HG02571 (cell line): ENCODE data around the gene GRM4.

Experiments used
- ATAC-seq: cut with Tn5 transposase; IDR thresholded peaks from one replicate; pipeline ENCODE4 v1.9.1; 2021; ENCODE audit warnings: mild to moderate bottlenecking, moderate library complexity; ENCODE audit not compliant: unreplicated experiment

The GRM4 gene

DNA sequence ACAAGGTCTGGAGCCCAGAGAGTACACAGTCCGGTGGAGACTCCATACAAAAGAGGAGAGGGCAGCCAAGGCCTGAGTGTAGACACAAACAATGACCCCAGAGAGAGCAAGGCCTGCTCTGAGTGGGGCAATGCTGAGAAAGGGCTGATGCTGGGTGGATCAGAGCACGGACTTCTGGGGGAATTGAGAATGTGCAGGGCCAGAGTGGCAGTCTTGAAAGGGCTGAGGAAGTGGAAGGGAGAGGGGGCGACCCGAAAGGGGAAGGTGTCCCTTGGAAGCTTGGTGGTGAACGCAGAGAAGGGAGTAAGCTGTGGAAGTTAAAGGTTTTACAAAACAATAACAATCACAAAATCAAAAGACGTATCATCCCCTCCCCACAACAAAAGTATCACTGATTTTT, 12.0 kb upstream of the GRM4 start:
- ATAC-seq: no peak

DNA sequence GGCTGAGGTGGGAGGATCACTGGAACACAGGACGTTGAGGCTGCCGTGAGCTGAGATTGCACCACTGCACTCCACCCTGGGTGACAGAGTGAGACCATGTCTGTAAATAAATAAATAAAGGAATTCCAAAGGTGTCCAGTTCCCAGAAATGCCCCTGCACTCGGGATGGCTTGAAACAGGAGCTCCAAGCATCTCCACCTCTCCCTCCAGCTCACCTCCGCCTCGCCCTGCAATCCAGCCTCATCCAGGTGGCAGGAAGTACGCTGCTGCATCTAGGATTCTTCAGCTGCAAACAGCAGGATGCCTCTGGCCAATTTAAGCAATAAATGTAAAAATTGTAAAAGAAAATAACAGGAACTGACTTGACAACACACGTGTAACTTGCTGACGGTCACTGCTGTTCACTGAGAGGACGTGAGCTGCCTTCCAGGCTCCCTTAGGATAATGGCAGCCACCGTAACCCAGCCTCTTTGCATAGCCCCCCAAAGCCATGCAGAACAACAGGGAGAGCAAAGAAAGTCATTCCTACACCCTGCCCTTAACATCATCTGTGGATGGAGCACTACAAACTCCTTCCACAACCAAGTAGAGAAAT, 11.4 kb upstream of the GRM4 start:
- ATAC-seq: no peak

DNA sequence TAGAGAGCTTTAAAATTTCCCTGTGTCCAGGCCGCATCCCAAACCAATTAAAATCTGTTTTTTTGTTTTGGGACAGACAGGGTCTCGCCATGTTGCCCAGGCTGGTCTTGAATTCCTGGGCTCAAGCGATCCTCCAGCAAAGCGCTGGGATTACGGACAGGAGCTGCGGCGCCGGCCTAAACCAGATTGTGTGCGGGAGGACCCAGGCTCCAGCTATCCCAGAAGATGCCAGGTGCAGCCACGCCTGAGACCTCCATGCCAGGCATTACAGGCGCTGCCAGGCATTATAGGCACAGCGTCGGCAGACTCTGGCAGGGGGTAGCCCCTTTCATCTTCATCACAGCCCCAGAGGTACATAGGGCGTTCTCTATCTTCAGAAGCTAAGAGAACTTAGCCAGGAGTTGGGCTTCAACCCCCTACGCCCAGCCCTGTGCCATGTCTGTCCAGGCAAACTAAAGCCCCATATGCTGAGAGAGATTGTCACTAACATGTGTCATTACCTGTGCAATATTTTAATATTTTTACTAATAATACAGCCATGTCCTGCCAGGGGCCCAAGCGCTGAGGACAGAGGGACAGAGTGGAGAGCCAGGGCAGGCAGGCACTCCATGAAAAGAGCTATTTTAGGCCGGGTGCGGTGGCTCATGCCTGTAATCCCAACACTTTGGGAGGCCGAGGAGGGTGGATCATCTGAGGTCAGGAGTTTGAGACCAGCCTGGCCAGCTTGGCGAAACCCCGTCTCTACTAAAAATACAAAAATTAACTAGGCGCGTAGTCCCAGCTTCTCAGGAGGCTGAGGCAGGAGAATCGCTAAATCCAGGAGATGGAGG, 9.8 kb upstream of the GRM4 start:
- ATAC-seq: no peak

DNA sequence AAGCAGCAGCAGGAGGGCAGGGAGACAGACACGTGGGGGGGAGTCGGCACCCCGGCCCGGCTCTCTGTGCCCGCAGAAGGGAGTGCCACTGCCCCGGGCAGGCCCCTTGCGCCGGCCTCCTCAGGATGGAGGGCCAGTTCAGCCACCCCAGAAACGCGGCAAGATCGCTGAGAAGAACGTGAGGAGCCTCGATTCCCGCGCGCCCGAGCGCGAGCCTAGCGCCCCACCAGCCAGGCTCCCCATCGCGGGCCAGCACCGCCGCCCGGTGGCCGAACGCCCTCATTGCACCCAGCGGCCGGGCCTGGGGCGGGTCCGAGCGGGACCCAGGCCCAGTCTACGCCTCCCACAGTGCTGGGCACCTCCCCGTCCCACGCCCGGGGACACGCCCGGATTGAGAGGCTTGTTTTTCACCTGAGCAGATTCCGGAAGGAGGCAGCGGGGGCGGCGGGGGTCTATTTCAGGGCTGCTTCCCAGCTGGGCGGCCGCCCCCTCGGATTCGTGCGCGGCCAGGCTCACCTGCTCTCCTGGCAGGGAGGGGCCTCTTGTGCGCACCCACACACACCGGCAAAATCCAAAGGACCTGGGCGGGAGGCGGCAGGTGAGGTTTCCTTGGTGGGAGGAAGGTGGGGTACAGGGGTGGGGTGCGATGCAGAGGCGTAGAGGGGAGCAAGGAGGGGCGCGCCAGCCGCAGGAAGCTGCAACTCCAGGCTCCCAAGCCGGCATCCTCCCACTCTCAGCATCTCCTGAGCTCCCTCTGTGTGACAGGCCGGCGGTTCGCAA, 9.0 kb upstream of the GRM4 start:
- no peak for ATAC-seq

DNA sequence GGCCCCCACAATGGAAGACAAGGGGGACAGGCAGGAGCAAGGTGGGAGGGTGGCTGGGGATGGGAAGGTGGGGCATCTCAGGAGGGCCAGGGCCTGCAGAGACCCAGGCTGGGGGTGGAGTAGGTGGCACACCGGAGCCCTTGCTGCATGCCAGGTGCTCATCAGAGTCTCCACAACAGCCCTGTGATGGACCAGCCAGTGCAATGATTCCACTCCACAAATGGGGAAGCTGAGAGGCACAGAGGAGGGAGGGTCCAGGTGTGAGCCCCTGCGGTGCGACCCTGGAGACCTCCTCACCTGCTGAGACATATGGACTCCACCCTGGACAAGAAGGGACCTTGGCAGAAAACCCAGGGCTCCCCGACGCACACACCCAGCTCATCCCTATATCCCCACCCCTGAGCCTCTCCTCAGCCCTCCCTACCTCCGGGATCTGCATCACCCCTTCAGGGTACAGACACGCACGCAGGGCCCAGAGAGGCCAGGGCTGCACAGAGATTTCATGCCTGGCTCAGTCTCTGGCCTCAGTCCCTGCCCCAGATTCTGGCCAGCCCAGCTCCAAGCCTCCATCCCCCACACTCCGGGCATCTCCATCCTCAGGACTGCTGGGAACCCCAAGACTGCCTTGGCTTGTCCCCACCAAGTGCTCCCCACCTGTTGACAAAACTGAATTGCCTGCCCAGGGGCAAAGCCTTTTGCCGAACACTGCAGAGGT, 7.1 kb upstream of the GRM4 start:
- ATAC-seq: no peak

DNA sequence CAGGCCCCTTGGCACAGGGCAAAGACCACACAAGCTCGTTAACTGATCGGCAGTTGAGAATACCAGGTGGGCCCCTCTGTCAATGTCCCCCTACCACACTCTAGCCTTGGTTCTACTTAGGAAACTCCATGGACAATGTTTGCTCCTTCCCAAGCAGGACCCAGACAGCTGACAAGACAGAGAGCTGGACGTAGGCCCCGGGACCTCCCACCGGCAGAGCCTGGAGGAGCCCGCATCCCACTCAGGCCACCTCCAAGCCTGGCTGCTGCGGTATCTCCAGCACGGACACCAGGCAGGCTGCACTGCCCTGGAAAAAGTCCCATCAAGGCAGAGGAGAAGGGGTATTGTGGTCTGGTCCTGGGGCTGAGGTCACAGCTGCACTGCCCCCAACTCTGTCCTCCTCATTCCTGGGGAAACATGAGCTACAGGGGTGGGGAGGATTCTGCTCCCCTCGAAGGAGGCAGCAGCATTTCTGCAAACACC, 6.2 kb upstream of the GRM4 start:
- ATAC-seq: no peak

DNA sequence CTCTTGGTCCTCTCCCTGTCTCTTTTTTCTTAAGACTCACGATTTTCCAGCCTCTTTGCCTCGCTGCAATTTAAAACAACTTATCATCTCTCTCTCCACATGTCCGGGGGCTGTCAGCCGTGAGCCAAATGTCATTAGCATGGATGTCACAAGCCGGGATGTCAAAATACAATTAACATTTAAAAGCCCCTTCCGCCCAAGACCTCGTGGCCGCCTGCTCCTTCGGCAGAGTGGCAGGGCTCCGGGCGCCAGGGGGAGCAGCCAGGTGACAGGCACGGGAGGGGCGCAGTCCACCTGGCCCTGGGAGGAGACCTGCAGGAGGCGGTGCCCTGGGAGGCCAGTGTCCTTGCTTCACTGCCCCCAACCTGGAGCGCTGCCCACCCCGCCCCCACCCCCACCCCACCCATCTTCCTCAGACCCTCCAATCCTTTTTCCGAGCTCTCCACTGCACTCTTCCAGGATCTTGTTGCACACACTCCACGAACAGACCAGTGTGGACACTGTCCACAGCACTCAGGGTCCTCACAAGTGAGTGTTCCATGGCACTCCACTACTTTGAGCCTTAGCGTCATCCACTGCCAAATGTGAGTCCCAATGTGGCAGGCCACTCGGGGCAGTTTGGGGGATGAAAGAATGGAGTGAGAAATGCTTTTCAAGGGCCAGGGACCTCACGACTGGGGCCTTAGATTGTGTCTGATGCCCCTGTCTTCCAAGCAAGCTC, 5.6 kb upstream of the GRM4 start:
- ATAC-seq: no peak

DNA sequence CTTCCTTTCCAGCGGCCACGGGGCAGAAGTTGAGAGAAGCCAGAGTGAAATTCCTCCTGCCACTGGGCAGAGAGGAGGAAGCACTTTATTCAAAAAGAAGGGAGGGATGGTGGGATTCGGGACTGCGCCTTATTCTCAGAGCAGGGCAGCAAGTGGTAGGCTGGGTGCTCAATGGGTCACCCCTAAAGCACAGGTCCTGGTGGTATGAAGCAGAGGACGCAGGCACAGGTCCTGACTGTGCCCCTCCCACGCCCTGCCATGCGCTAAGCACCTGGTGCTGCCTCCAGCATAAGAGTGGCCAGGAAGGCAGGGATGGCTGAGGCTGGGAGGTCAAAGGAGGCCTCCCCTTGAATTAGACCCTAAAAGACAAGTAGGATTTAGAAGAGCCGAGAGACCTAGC, 4.9 kb upstream of the GRM4 start:
- ATAC-seq: no peak

DNA sequence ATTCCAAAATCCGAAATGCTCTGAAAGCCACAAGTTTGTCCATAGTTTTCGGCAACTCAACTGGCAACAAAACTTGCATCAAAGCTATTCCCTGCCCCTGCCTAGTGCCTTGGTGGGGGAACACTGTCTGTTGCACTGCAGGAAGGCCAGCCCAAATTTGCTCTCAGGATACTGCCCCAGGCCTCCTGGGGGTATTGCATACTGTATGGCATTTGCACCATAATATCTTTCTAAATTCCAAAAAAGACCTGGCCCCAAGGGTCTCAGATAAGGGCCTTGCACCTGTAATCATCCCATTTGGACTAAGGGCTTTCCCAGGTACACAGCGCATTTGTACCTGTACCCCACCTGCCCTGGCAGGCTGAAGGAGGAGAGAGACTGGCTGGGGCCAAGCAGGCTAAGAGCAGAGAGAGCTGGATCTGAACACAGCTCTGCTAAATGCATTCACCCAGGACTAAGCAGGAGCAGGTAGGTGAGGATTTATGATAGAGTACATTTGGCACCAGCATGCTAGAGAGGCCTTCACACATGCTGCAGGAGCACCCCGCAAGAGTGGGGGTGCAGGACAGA, 4.0 kb upstream of the GRM4 start:
- no peak for ATAC-seq

DNA sequence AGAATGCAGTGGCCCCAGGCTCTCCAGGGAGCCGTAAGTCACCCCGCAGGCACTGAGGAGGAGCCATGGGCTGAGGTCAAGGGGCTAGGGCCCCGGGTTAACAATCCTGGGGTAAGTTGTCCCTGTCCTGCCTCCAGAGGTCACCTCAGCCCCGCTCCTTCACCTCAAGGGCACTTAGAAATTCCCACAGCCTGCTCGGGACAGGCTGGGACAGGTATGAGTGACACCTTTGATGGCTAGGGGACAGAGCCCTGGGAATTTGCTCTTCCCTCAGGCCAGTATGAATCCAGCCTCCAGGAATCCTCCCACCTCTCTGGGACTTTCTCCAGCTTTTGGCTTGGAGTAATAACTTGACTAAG, 3.5 kb upstream of the GRM4 start:
- no peak for ATAC-seq

DNA sequence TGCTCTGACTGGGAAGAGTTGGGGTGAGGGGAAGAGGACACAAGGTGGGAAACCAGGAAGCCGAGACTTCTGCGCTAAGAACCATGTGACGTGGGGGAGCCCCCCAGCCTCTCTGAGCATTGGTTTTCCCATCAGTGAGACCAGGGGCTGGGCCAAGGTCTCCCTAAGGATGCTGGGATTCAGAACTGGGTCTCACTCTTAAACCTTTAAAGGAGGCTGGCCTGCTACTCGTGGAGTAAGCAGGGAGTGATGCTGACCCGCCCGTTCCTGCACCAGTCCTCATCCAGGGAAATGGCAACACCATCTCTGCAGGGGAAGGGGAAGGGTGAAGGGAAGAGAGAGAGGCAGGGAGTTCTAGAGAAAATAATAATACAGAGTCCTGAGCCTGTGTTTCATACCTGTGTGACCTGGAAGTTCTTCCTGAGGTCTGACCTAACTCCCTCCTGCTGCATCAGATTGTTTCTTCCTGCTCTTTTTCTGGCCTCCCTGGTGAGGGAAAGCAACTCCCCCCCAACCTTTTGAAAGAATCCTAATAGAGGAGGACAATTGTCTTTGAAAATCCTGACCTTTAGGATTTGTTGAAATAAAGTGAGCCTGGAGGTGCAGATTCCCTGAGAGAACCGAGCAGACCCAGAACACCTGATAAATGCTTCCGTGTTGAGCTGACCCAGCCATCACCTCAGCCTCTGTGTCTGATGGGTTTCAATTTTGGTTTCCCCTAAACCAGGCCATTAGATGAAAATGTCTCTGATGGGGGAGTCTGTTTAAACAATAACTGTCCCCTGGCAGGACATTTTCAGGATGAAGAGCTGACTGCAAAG, 3.0 kb upstream of the GRM4 start:
- ATAC-seq: no peak

DNA sequence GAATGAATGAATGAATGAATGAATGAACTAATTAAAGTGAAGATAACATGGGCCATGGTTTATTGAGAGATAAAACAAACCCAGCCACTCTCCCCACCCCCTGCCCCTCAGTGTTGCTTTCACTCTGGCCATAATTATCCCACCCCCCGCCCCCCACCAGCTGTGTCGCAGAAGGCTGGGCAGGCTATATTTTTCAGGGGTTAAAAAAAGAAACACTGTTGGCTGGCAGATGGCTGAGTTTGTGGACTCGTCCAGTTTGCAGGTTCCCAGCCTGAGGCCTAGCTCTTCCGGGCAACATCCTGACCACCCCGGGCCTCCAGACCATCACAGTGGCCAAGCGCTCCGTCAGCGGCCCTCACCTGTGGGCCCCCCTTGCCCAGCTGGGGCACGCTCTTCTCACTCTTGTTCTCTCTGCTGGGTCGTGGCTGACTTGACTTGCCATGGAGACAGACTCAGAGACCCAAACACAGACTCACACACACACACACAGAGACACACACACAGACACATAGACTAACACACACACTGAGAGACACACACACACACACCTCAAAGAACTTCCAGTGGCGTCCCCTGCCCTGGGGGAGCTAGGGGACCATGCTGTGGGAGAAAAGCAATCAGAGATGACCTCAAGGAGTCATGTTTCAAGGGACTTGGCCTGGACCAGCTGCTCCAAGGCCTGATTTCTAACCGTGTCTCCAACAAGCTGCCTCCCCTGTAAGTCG, 2.2 kb upstream of the GRM4 start:
- no peak for ATAC-seq

DNA sequence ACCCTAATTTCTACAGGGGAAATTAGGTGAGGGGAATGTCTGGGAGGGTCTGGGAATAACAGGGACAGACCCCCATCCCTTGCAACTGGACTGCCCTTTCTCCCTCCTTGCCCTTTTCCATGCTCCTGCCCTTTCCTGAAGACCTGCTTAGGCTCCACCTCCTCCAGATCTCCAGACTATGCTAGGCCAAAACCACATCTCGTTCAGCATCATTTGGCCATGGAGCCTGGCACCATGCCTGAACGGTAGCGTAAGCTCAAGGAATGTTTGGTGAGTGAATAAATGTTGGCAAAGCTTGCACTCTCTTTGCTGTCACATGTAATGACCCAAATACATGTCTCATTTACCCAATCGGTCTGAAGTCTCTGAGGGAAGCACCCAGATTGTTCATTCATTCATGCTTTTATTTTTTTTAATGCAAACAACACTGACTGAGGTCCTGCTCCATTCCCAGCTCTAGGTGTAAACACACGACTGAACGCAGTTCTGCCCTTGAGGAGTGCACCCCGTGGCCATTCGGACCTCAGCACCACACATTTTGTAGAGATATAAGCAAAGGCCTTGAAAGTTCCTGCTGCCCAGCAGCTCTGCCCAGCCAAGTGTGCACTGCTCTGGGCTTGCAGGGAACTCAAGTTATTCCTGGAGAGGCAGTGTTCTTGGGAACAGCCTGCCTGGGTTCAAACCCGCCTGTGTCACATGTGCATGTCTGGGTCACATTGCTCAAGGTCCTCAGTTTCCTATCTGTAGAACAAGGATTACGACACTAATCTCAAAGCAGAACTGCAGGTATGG, 1.1 kb upstream of the GRM4 start:
- no peak for ATAC-seq

DNA sequence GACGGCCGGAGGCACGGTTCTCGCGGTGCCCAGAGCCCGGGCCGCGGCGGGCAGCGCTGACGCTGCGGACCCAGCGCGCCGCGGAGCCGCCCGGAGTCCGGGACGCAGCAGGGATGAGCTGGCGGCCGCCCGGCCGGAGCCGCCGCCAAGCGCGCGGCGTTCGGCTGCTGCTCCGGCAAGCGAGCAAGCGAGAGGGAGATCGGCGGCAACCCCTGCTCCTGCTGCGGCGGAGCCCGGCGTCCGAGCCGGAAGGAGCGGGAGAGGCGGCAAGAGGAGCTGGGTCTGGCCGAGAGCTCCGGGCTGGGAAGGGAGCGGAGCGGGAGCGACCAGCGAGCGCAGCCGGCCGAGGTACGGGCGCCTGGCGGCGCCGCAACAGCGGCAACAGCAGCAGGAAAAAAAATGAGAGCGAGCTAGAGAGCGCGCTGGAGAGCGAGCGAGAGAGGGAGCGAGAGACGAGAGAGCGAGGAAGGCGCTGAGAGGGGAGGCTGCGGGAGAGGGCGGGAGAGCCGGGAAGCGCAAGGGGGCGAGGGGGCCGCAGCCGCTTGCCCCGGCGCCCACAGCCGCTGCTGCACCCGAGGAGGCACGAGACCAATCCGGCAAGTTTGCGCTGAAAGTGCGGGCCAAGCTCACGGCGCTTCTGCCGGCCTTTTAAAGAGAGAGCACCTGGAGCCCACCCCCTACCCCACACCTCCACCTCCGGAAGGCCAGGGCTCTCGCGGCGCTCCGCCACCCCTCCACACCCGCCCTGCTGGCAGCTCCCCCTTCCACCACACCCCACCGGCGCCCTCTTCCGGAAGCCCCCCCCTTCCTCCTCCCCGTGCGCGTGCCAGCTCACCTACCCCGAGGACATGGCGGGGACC, 496 bp downstream of the GRM4 start:
- ATAC-seq: no peak

DNA sequence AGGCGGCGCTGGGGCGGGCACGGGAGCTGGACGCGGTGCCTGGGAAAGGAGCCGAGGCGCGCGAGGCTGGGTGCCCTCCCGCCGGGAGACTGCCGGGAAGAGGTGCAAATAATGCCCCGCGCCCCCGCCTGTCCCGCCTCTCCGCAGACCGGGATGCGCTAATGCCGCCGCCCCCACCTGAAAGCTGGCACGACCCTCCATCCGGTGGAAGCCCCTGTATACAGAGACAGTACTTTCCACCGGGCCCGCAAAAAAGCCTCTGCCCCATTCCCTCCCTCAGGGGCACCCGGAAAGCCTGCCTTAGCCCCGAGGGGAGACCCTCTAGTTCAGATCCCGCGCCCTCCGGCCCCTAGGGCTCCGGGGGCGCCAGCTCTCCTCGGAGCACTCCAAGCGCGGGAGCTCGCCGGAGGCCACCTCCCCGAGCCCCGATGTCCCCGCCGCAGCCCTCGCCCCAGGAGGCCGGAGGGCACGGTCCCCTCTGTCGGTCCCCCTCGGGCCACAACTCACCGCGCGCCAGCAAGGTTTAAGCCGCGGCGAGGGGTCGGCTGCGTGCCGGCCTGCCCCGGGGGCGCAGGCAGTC, 1.2 kb downstream of the GRM4 start:
- ATAC-seq: no peak

DNA sequence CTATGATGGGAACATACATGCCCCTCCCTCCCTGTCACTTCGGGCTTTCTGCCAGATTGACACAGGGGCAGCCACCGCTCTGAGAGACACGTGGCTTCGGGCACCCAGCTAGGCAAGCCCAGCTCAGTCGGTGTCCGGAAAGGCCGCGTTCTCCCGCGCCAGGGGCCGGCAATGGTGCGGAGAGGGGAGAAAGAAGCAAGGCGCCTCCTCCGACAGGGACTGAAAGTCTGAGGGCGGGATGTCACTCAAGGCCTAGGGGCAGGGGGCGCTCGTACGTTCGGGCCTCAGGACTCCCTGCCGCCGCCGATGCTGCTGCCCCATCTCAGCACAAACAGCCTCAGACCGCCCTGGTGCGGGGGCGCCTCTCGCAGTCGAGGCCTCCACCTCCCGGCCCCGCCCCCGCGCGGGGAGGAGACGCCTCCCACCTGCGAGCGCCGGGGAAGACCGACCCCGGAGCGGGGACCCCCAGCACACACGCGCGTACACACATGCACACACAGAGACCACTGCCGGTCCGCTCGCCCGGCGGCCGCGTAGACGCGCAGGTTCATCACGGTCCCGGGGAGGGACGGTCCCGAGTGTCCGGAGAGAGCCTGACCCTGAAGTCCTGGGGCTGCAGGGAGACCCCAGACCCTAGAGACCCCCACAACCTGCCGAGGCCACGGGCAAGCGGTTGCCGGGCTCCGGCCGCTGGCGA, 1.9 kb downstream of the GRM4 start:
- ATAC-seq: no peak
